Fibroblast of lung (primary cell): ENCODE measurements around the gene F2RL3. TPM values are rescaled to one million over a fixed set of nuclear protein-coding genes. Genes with fewer than 3 reads are reported as not detected.

ENCODE experiments used
- DNase-seq, 2 donors: peaks; one replicate each; pipeline versions ENCODE4 v3.0.0 to v3.0.0-alpha.2; 2010; ENCODE audit warnings: low read depth in 2 of 2
- H2AFZ ChIP-seq: 2 replicates; pipeline ENCODE4 v1.5.1; 2012; ENCODE audit warnings: low read length, control low read depth, inconsistent platforms
- H3K27ac ChIP-seq: 2 replicates; pipeline ENCODE4 v1.5.1; 2011; ENCODE audit warnings: low read length, control low read depth; ENCODE audit not compliant: insufficient read depth
- H3K27me3 ChIP-seq: 2 replicates; pipeline ENCODE4 v1.5.1; 2011; ENCODE audit warnings: mild to moderate bottlenecking, low read length; ENCODE audit not compliant: control insufficient read depth, insufficient read depth
- H3K36me3 ChIP-seq: 2 replicates; pipeline ENCODE4 v1.5.1; 2011; ENCODE audit warnings: low read length; ENCODE audit not compliant: control insufficient read depth, insufficient read depth
- H3K4me1 ChIP-seq: 2 replicates; pipeline ENCODE4 v1.5.1; 2011; ENCODE audit warnings: low read length; ENCODE audit not compliant: control insufficient read depth, insufficient read depth; ENCODE audit errors: extremely low read depth
- H3K4me2 ChIP-seq: 2 replicates; pipeline ENCODE4 v1.5.1; 2011; ENCODE audit warnings: low read length, control low read depth; ENCODE audit not compliant: insufficient read depth; ENCODE audit errors: extremely low read depth
- H3K4me3 ChIP-seq, 4 experiments: fragments of 200-600 bp in 1 of 4; sonication (generic) in 1 of 4; replicated peaks in 1 of 4; 2 replicates each; pipeline ENCODE4 v1.5.1; 2011 to 2016; ENCODE audit warnings: low read length in 4 of 4, low read depth in 3 of 4, mild to moderate bottlenecking in 3 of 4, control low read depth in 2 of 4, inconsistent platforms in 1 of 4, mixed read lengths in 1 of 4; ENCODE audit not compliant: insufficient read depth in 1 of 4; ENCODE audit errors: control extremely low read depth in 1 of 4
- H3K79me2 ChIP-seq: 2 replicates; pipeline ENCODE4 v1.5.1; 2012; ENCODE audit warnings: mild to moderate bottlenecking, low read length, inconsistent platforms; ENCODE audit not compliant: control insufficient read depth, insufficient read depth
- H3K9ac ChIP-seq: 2 replicates; pipeline ENCODE4 v1.5.1; 2011; ENCODE audit warnings: mild to moderate bottlenecking, low read length, control low read depth; ENCODE audit not compliant: insufficient read depth
- H3K9me3 ChIP-seq: 2 replicates; pipeline ENCODE4 v1.5.1; 2012; ENCODE audit warnings: low read depth, low read length; ENCODE audit not compliant: control insufficient read depth, insufficient read depth
- H4K20me1 ChIP-seq: 2 replicates; pipeline ENCODE4 v1.5.1; 2011; ENCODE audit warnings: low read length; ENCODE audit not compliant: control insufficient read depth, insufficient read depth; ENCODE audit errors: extremely low read depth
- EZH2 ChIP-seq: IDR thresholded peaks from 2 replicates; pipeline ENCODE4 v1.5.1; 2012; ENCODE audit warnings: low read length, control low read depth, mild to moderate bottlenecking; ENCODE audit errors: missing control alignments
- polyA plus RNA-seq, 2 donors: library from polyadenylated mRNA; depleted of rRNA in 1 of 2; stranded (reverse) in 1 of 2; unstranded in 1 of 2; fragments of >200 nt; gene quantifications; 2 replicates each; pipeline ENCODE4 v1.2.1, GENCODE V29; 2011 to 2012; ENCODE audit warnings: missing spikeins in 1 of 2
- total RNA-seq: library from RNA; depleted of rRNA; stranded (reverse); fragments of >200 nt; gene quantifications from 2 replicates; pipeline ENCODE4 v1.2.1, GENCODE V29; 2014
- TF ChIP-seq, protein P1 (sequence below), 2 donors: IDR thresholded peaks in 1 of 2; conservative IDR thresholded peaks in 1 of 2; 1 replicate in 1 of 2; 2 replicates in 1 of 2; pipeline ENCODE4 v1.5.1; 2011 to 2012; ENCODE audit warnings: low read length in 2 of 2, control low read depth in 1 of 2, inconsistent platforms in 1 of 2, low read depth in 1 of 2, mild to moderate bottlenecking in 1 of 2

The F2RL3 gene
- total and polyA plus RNA-seq, 2 donors (not counting 1 experiment from before 2014, with no cell fraction given), result under 0.01 to 0.01 TPM

- DNase-seq, result no peak
- Histone ChIP-seq H3K4me1 (no peaks in the 10 kb centered on the region), H3K27me3 (no peaks in the 10 kb centered on the region), H4K20me1 (no peaks in the 10 kb centered on the region), H3K36me3 (peaks cover 17% of the 10 kb centered on the region), H3K79me2 (peaks cover 7% of the 10 kb centered on the region), H3K4me2 (no peak overlapping the region), H3K9me3 (no peaks in the 10 kb centered on the region), H2AFZ (no peak overlapping the region), H3K9ac (no peak overlapping the region), H3K27ac (no peak overlapping the region), H3K4me3 (no peak overlapping the region)
- no peak for TF ChIP-seq EZH2
- TF ChIP-seq, protein P1, sequence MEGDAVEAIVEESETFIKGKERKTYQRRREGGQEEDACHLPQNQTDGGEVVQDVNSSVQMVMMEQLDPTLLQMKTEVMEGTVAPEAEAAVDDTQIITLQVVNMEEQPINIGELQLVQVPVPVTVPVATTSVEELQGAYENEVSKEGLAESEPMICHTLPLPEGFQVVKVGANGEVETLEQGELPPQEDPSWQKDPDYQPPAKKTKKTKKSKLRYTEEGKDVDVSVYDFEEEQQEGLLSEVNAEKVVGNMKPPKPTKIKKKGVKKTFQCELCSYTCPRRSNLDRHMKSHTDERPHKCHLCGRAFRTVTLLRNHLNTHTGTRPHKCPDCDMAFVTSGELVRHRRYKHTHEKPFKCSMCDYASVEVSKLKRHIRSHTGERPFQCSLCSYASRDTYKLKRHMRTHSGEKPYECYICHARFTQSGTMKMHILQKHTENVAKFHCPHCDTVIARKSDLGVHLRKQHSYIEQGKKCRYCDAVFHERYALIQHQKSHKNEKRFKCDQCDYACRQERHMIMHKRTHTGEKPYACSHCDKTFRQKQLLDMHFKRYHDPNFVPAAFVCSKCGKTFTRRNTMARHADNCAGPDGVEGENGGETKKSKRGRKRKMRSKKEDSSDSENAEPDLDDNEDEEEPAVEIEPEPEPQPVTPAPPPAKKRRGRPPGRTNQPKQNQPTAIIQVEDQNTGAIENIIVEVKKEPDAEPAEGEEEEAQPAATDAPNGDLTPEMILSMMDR (conservative IDR thresholded peaks at IDR 0.05 in 1 of 2, IDR thresholded peaks at IDR 0.05 in 1 of 2; ENCODE audit: low read depth in 1 of 2, low read length in 2 of 2), result no peak
These were observed 10.4 kb upstream of the F2RL3 start for GRCh38 chr19:16878181-16878965.

GRCh38 chr19:16880884-16881554, 7.8 kb upstream of the F2RL3 start:
- Histone ChIP-seq H2AFZ (no peak overlapping the region), H3K27ac (no peak overlapping the region), H3K27me3 (no peaks in the 10 kb centered on the region), H3K9me3 (no peaks in the 10 kb centered on the region), H3K4me3 (no peak overlapping the region), H3K9ac (no peak overlapping the region), H4K20me1 (no peaks in the 10 kb centered on the region), H3K4me2 (no peak overlapping the region), H3K36me3 (peaks cover 15% of the 10 kb centered on the region), H3K79me2 (no peaks in the 10 kb centered on the region), H3K4me1 (no peaks in the 10 kb centered on the region)
- TF ChIP-seq, protein P1 (conservative IDR thresholded peaks at IDR 0.05 in 1 of 2, IDR thresholded peaks at IDR 0.05 in 1 of 2; ENCODE audit: low read depth in 1 of 2, low read length in 2 of 2), result no peak
- TF ChIP-seq EZH2, result no peak
- DNase-seq, result no peak

DNA sequence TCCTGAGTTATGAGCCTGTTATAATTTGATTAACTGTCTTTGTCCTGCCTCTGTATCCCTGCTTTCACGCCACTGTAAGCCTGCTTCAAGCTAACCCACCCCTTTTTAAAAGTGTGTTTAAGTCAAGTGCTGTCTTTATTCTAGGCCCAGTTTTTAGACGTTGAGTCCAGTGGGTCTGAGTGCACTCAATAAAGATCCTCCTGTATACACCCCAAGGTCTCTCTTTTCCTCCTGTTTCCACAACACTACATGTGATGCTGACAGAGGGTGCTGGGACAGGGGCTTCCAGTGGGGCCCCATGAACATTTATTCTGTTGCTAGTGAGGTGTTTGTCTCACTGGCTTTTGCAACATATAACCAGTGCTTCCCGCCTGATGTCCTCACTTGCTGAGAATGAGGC, 6.7 kb upstream of the F2RL3 start:
- Histone ChIP-seq H3K9ac (no peak overlapping the region), H3K79me2 (no peaks in the 10 kb centered on the region), H3K9me3 (no peaks in the 10 kb centered on the region), H3K4me1 (no peaks in the 10 kb centered on the region), H4K20me1 (no peaks in the 10 kb centered on the region), H2AFZ (no peak overlapping the region), H3K27ac (no peak overlapping the region), H3K4me2 (no peak overlapping the region), H3K4me3 (no peak overlapping the region), H3K27me3 (no peaks in the 10 kb centered on the region), H3K36me3 (peaks cover 7% of the 10 kb centered on the region)
- no peak for DNase-seq
- no peak for TF ChIP-seq EZH2
- TF ChIP-seq, protein P1 (conservative IDR thresholded peaks at IDR 0.05 in 1 of 2, IDR thresholded peaks at IDR 0.05 in 1 of 2; ENCODE audit: low read depth in 1 of 2, low read length in 2 of 2), result no peak
